Activated CD4-positive, alpha-beta T cell treated with anti-CD3 and anti-CD28 coated beads for 36 hours (primary cell): ENCODE results near the gene MCM5. TPM values are rescaled to one million over a fixed set of nuclear protein-coding genes. Genes with fewer than 3 reads are reported as not detected.

Experiments used
- ATAC-seq: fragments of 200-7000 bp; cut with Tn5 transposase; one replicate; pipeline ENCODE4 v1.10.0; 2021; ENCODE audit warnings: mild to moderate bottlenecking, moderate library complexity
- CTCF ChIA-PET: fragments of 350-600 bp; sonication (Branson Sonifier 250); formaldehyde crosslinking; loops from one replicate; lab custom pipeline; 2021; ENCODE audit warnings: antibody characterized with exemption; lab: Charles Lee
- POLR2A ChIA-PET: fragments of 350-600 bp; sonication (Branson Sonifier 250); formaldehyde crosslinking; loops from one replicate; lab custom pipeline; 2021; ENCODE audit warnings: antibody characterized with exemption, inconsistent platforms; lab: Charles Lee
- DNase-seq: peaks from one replicate; pipeline ENCODE4 v3.0.0-alpha.2; 2020
- H3K27ac Mint-ChIP-seq: one replicate; pipeline ENCODE4 v1.8.0; 2021; ENCODE audit warnings: mixed read lengths
- H3K27me3 Mint-ChIP-seq: one replicate; pipeline ENCODE4 v1.8.0; 2021; ENCODE audit warnings: mixed read lengths
- H3K36me3 Mint-ChIP-seq: one replicate; pipeline ENCODE4 v1.8.0; 2021; ENCODE audit warnings: low read depth, mixed read lengths
- H3K4me1 Mint-ChIP-seq: one replicate; pipeline ENCODE4 v1.8.0; 2021; ENCODE audit warnings: mixed read lengths
- H3K4me3 Mint-ChIP-seq: one replicate; pipeline ENCODE4 v1.8.0; 2021; ENCODE audit warnings: mild to moderate bottlenecking, moderate library complexity, mixed read lengths
- H3K9me3 Mint-ChIP-seq: one replicate; pipeline ENCODE4 v1.8.0; 2021; ENCODE audit warnings: low read depth, mixed read lengths
- intact Hi-C, 2 experiments: fragments of 100-400 bp; cut with DNase I in 1 of 2; cut with micrococcal nuclease in 1 of 2; formaldehyde crosslinking; loops; one replicate each; pipeline versions ENCODE4 v1.14.2 to v1.15.1; 2022 to 2024; cut with DNase I, micrococcal nuclease
- total RNA-seq, 2 experiments: library from RNA; stranded (reverse); gene quantifications; one replicate each; pipeline ENCODE4 v1.2.3, GENCODE V29; 2021

MCM5 gene
- total RNA-seq, 2 experiments from 2014 or later = 291 to 382 TPM

- H3K27me3 Mint-ChIP-seq = no peaks in the 10 kb centered on the region
- POLR2A ChIA-PET = no interaction called here
- DNase-seq = no peak
- CTCF ChIA-PET = interaction anchor here (0.7 kb wide), 1 partner anchor 41 kb away, joined by 3 read pairs; no protein-coding TSS in a partner anchor
- peaks cover 21% of the 10 kb centered on the region for H3K36me3 Mint-ChIP-seq
- H3K4me1 Mint-ChIP-seq = no peaks in the 10 kb centered on the region
- no peaks in the 10 kb centered on the region for H3K9me3 Mint-ChIP-seq
- no peak overlapping the region for H3K27ac Mint-ChIP-seq
- no peak overlapping the region for H3K4me3 Mint-ChIP-seq
- no peak for ATAC-seq
- intact Hi-C loops = no loop called here
Observed at GRCh38 chr22:35443790-35444684, 44.1 kb downstream of the MCM5 start.

GRCh38 chr22:35444685-35445399, 44.9 kb downstream of the MCM5 start:
- no peak for ATAC-seq
- POLR2A ChIA-PET = no interaction called here
- Mint-ChIP-seq H3K4me1 (no peaks in the 10 kb centered on the region), H3K27me3 (no peaks in the 10 kb centered on the region), H3K36me3 (peaks cover 16% of the 10 kb centered on the region), H3K9me3 (no peaks in the 10 kb centered on the region), H3K27ac (no peak overlapping the region), H3K4me3 (no peak overlapping the region)
- CTCF ChIA-PET = interaction anchor here (0.7 kb wide), 1 partner anchor 42 kb away, joined by 3 read pairs; no protein-coding TSS in a partner anchor
- DNase-seq = no peak
- intact Hi-C loops = no loop called here

- Mint-ChIP-seq H3K9me3 (no peaks in the 10 kb centered on the region), H3K27me3 (no peaks in the 10 kb centered on the region), H3K36me3 (peaks cover 18% of the 10 kb centered on the region), H3K4me1 (no peaks in the 10 kb centered on the region), H3K4me3 (no peak overlapping the region), H3K27ac (no peak overlapping the region)
- ChIA-PET POLR2A (no interaction called here), CTCF (no interaction called here)
- no peak for ATAC-seq
- intact Hi-C loops = no loop called here
- DNase-seq = no peak
Observed at GRCh38 chr22:35445933-35446332, 46.0 kb downstream of the MCM5 start.

- ChIA-PET POLR2A (no interaction called here), CTCF (interaction anchor here (0.7 kb wide), 1 partner anchor 16 kb away, joined by 3 read pairs; no protein-coding TSS in a partner anchor)
- H3K27me3 Mint-ChIP-seq = no peaks in the 10 kb centered on the region
- no peaks in the 10 kb centered on the region for H3K9me3 Mint-ChIP-seq
- DNase-seq = no peak
- no peak overlapping the region for H3K4me3 Mint-ChIP-seq
- no peak overlapping the region for H3K27ac Mint-ChIP-seq
- no peak for ATAC-seq
- no peaks in the 10 kb centered on the region for H3K4me1 Mint-ChIP-seq
- intact Hi-C loops = no loop called here
- peaks cover 18% of the 10 kb centered on the region for H3K36me3 Mint-ChIP-seq
Observed at GRCh38 chr22:35446365-35446764, 46.4 kb downstream of the MCM5 start.

DNA sequence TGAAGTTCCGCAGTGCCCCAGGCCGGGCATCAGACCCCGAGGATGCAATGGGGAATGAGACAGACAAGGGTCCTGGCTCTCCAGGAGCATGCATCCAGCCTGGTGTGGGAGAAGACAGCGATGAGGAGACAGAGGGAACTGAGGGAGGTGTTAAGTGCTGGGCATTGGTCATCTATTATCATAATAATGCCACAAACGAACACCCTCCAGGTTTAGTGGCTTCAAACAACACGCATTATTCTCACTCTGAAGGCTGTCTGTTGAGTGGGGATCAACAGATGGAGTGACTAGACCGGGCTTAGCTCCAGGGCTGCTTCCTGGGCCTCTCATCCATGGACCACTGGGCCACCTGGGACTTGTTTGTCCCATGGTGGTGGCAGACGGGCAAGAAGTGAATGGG, 48.6 kb downstream of the MCM5 start:
- ATAC-seq (no peak), DNase-seq (no peak)
- Mint-ChIP-seq H3K36me3 (peaks cover 14% of the 10 kb centered on the region), H3K9me3 (no peaks in the 10 kb centered on the region), H3K27me3 (no peaks in the 10 kb centered on the region), H3K4me3 (no peak overlapping the region), H3K27ac (no peak overlapping the region), H3K4me1 (no peaks in the 10 kb centered on the region)
- ChIA-PET CTCF (interaction anchor here (1.1 kb wide), 1 partner anchor 136 kb away, joined by 3 read pairs; no protein-coding TSS in a partner anchor), POLR2A (no interaction called here)
- intact Hi-C loops = no loop called here

- Mint-ChIP-seq H3K27ac (no peak overlapping the region), H3K4me3 (no peak overlapping the region), H3K4me1 (no peaks in the 10 kb centered on the region), H3K36me3 (peaks cover 14% of the 10 kb centered on the region), H3K27me3 (no peaks in the 10 kb centered on the region), H3K9me3 (no peaks in the 10 kb centered on the region)
- intact Hi-C loops = no loop called here
- ChIA-PET POLR2A (no interaction called here), CTCF (no interaction called here)
- DNase-seq = no peak
- no peak for ATAC-seq
Observed at GRCh38 chr22:35449829-35450689, 50.1 kb downstream of the MCM5 start.

GRCh38 chr22:35450824-35451569, 51.1 kb downstream of the MCM5 start:
- DNase-seq (no peak), ATAC-seq (no peak)
- Mint-ChIP-seq H3K27me3 (no peaks in the 10 kb centered on the region), H3K9me3 (no peaks in the 10 kb centered on the region), H3K4me1 (no peaks in the 10 kb centered on the region), H3K4me3 (no peak overlapping the region), H3K27ac (no peak overlapping the region), H3K36me3 (peaks cover 11% of the 10 kb centered on the region)
- ChIA-PET CTCF (interaction anchor here (0.6 kb wide), 1 partner anchor 1306 kb away, joined by 3 read pairs; no protein-coding TSS in a partner anchor), POLR2A (no interaction called here)
- intact Hi-C loops = no loop called here

- DNase-seq = no peak
- intact Hi-C loops = no loop called here
- Mint-ChIP-seq H3K36me3 (peaks cover 6% of the 10 kb centered on the region), H3K27me3 (no peaks in the 10 kb centered on the region), H3K9me3 (no peaks in the 10 kb centered on the region), H3K4me3 (no peak overlapping the region), H3K4me1 (no peaks in the 10 kb centered on the region), H3K27ac (no peak overlapping the region)
- no peak for ATAC-seq
- CTCF ChIA-PET = interaction anchor here (0.6 kb wide), 1 partner anchor 1306 kb away, joined by 3 read pairs; no protein-coding TSS in a partner anchor
- POLR2A ChIA-PET = no interaction called here
Observed at GRCh38 chr22:35451592-35451991, 51.7 kb downstream of the MCM5 start.

GRCh38 chr22:35452351-35452781, 52.4 kb downstream of the MCM5 start:
- H3K27me3 Mint-ChIP-seq = no peaks in the 10 kb centered on the region
- DNase-seq (no peak), ATAC-seq (no peak)
- intact Hi-C loops = no loop called here
- no peak overlapping the region for H3K4me3 Mint-ChIP-seq
- no peaks in the 10 kb centered on the region for H3K9me3 Mint-ChIP-seq
- H3K36me3 Mint-ChIP-seq = peaks cover 6% of the 10 kb centered on the region
- ChIA-PET POLR2A (no interaction called here), CTCF (no interaction called here)
- H3K4me1 Mint-ChIP-seq = no peaks in the 10 kb centered on the region
- H3K27ac Mint-ChIP-seq = no peak overlapping the region

DNA sequence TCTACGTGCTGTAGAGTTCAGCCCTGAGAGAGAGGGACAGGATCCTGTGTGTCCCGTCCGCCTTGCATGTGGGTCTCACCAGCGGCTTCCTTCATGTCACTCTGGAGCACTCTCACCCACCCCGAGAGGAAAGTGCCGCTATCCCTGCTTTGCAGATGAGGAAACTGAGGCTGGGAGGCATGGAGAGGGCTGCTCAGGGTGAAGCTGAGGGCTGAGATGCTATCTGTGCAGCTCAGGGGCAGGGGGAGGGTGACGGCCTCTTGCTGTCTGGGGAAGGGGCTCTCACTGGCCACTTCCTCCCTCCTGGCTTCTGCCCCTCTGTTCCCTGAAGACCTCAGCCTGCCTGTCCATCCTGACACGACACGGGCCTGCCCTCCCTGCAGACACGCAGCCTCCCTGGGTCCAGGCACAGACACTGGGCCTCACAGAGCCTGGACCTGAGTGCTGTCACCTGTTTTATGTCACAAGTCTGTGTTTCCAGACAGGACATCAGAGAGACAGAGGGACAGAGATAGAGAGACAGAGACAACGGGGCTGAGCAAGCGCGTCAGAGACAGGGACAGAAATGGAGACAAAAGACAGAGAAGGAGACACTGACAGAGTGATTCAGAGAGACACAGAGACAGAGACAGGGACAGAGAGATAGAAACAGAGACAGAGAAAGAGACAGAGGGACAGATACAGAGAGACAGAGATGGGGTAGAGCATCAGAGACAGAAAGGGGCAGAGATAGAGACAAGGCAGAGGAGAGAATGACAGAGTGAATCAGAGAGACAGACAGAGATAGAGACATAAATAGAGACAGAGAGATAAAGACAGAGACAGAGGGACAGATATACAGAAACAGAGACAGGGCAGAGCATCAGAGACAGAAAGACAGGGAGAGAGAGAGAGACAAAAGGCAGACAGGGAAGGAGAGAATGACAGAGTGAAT, 53.1 kb downstream of the MCM5 start:
- intact Hi-C loops = no loop called here
- ChIA-PET POLR2A (no interaction called here), CTCF (no interaction called here)
- no peaks in the 10 kb centered on the region for H3K9me3 Mint-ChIP-seq
- ATAC-seq = no peak
- no peaks in the 10 kb centered on the region for H3K4me1 Mint-ChIP-seq
- H3K27ac Mint-ChIP-seq = no peak overlapping the region
- no peak for DNase-seq
- H3K36me3 Mint-ChIP-seq = peaks cover 5% of the 10 kb centered on the region
- no peak overlapping the region for H3K4me3 Mint-ChIP-seq
- no peaks in the 10 kb centered on the region for H3K27me3 Mint-ChIP-seq
